ENCODE results near the gene ADTRP. TPM values are rescaled to one million over a fixed set of nuclear protein-coding genes. Genes with fewer than 3 reads are reported as not detected.
A peak's percentile ranks its signal among the peaks of the same experiment; 100 is the strongest.

Gene ADTRP
- total and polyA plus RNA-seq, 10 donors, result 1.00 to 7.4 (median 2.0) TPM

GRCh38 chr6:11675601-11676000 is 103.0 kb downstream of the ADTRP start:
- no peak for TF ChIP-seq POLR2A (IDR thresholded peaks at IDR 0.05)
- no peak for TF ChIP-seq POLR2AphosphoS5 (IDR thresholded peaks at IDR 0.05)
- TF ChIP-seq CTCF (IDR thresholded peaks at IDR 0.05 in 8 of 11, conservative IDR thresholded peaks at IDR 0.05 in 3 of 11), result peak in 2 of 11 experiments; percentile 16 to 32
- H3K27me3 ChIP-seq (replicated peaks in 1 of 7), result no peaks in the 10 kb centered on the region
- no peak overlapping the region for H3K4me3 ChIP-seq
- intact Hi-C loops (cut with DNase I; ENCODE audit: low total_unique reads), result no loop called here
- 75 to 95% (median 82%) methylated on average over 2 of the region's 2 CpGs for WGBS, 5 donors
- peaks cover 0 to 10% (median 8%) of the 10 kb centered on the region in 8 donors for H3K9me3 ChIP-seq
- H3K27ac ChIP-seq, result no peak overlapping the region
- no peaks in the 10 kb centered on the region for H3K4me1 ChIP-seq
- no peak for DNase-seq
- H3K36me3 ChIP-seq, result no peaks in the 10 kb centered on the region

GRCh38 chr6:11672669-11673068 is 105.9 kb downstream of the ADTRP start:
- H3K27me3 ChIP-seq (replicated peaks in 1 of 7), result peaks cover 0 to 10% (median 0%) of the 10 kb centered on the region in 7 donors
- no peak for DNase-seq
- intact Hi-C loops (cut with DNase I; ENCODE audit: low total_unique reads), result no loop called here
- peaks cover 0 to 2% (median 0%) of the 10 kb centered on the region in 8 donors for H3K9me3 ChIP-seq
- H3K27ac ChIP-seq, result no peak overlapping the region
- no peaks in the 10 kb centered on the region for H3K4me1 ChIP-seq
- TF ChIP-seq POLR2AphosphoS5 (IDR thresholded peaks at IDR 0.05) (no peak), CTCF (IDR thresholded peaks at IDR 0.05 in 8 of 11, conservative IDR thresholded peaks at IDR 0.05 in 3 of 11) (no peak), POLR2A (IDR thresholded peaks at IDR 0.05) (no peak)
- no peaks in the 10 kb centered on the region for H3K36me3 ChIP-seq
- no peak overlapping the region for H3K4me3 ChIP-seq
- WGBS, 5 donors, result 77 to 96% (median 91%) methylated on average over 5 of the region's 5 CpGs

- intact Hi-C loops (cut with DNase I; ENCODE audit: low total_unique reads), result no loop called here
- no peaks in the 10 kb centered on the region for H3K4me1 ChIP-seq
- no peak overlapping the region for H3K4me3 ChIP-seq
- no peak overlapping the region for H3K27ac ChIP-seq
- peaks cover 0 to 10% (median 0%) of the 10 kb centered on the region in 7 donors for H3K27me3 ChIP-seq (replicated peaks in 1 of 7)
- H3K9me3 ChIP-seq, result peaks cover 0 to 2% (median 0%) of the 10 kb centered on the region in 8 donors
- no peaks in the 10 kb centered on the region for H3K36me3 ChIP-seq
- DNase-seq, result no peak
- TF ChIP-seq POLR2AphosphoS5 (IDR thresholded peaks at IDR 0.05) (no peak), CTCF (IDR thresholded peaks at IDR 0.05 in 8 of 11, conservative IDR thresholded peaks at IDR 0.05 in 3 of 11) (no peak)
Measured at GRCh38 chr6:11672256-11672655, 106.3 kb downstream of the ADTRP start.

- intact Hi-C loops (cut with DNase I; ENCODE audit: low total_unique reads), result no loop called here
- H3K4me1 ChIP-seq, result no peaks in the 10 kb centered on the region
- no peaks in the 10 kb centered on the region for H3K36me3 ChIP-seq
- no peak overlapping the region for H3K27ac ChIP-seq
- WGBS, 5 donors, result 93 to 99% (median 96%) methylated on average over 4 of the region's 4 CpGs
- peaks cover 0 to 10% (median 0%) of the 10 kb centered on the region in 7 donors for H3K27me3 ChIP-seq (replicated peaks in 1 of 7)
- H3K4me3 ChIP-seq, result no peak overlapping the region
- DNase-seq, result no peak
- H3K9me3 ChIP-seq, result peaks cover 0 to 2% (median 0%) of the 10 kb centered on the region in 8 donors
- TF ChIP-seq CTCF (IDR thresholded peaks at IDR 0.05 in 8 of 11, conservative IDR thresholded peaks at IDR 0.05 in 3 of 11) (no peak), POLR2AphosphoS5 (IDR thresholded peaks at IDR 0.05) (no peak), POLR2A (IDR thresholded peaks at IDR 0.05) (no peak)
Measured at GRCh38 chr6:11669696-11670095, 108.9 kb downstream of the ADTRP start.
